Vagina (tissue), 2 donors: ENCODE measurements around the gene FFAR1.

ENCODE experiments used
- CTCF ChIP-seq, 3 experiments: fragments of 450-650 bp in 2 of 3; fragments of 200-600 bp in 1 of 3; sonication (generic) in 1 of 3; IDR thresholded peaks; one replicate each; pipeline ENCODE4 v1.5.1; 2017 to 2019; ENCODE audit warnings: antibody characterized with exemption in 3 of 3, mild to moderate bottlenecking in 2 of 3, moderate library complexity in 2 of 3
- POLR2A ChIP-seq, 2 donors: fragments of 450-650 bp; IDR thresholded peaks; one replicate each; pipeline ENCODE4 v1.6.1; 2017; ENCODE audit warnings: antibody characterized with exemption in 2 of 2, mild to moderate bottlenecking in 2 of 2, moderate library complexity in 2 of 2
- POLR2AphosphoS5 ChIP-seq, 2 donors: sonication (generic); formaldehyde crosslinking; IDR thresholded peaks; one replicate each; pipeline ENCODE4 v1.9.0; 2017; ENCODE audit warnings: antibody characterized with exemption in 2 of 2, mild to moderate bottlenecking in 2 of 2, low read depth in 1 of 2; ENCODE audit not compliant: insufficient read depth in 1 of 2

- no peak for TF ChIP-seq CTCF (IDR thresholded peaks at IDR 0.05)
- TF ChIP-seq POLR2A (IDR thresholded peaks at IDR 0.05) = no peak
- TF ChIP-seq POLR2AphosphoS5 (IDR thresholded peaks at IDR 0.05; ENCODE audit: insufficient read depth in 1 of 2, low read depth in 1 of 2) = no peak
Measured at GRCh38 chr19:35307931-35308330, 39.8 kb upstream of the FFAR1 start.
